PFSK-1 (cell line): ENCODE results near the gene GGT6.

ENCODE experiments used
- FOXP2 ChIP-seq: optimal IDR thresholded peaks from 2 replicates; pipeline ENCODE3; 2011; ENCODE audit warnings: borderline replicate concordance, control low read depth, inconsistent platforms; ENCODE audit not compliant: insufficient read depth; ENCODE audit errors: extremely low read length, extremely low read depth
- POLR2AphosphoS5 ChIP-seq: IDR thresholded peaks from 2 replicates; pipeline ENCODE4 v1.6.1; 2012; ENCODE audit warnings: low read depth, mild to moderate bottlenecking, control low read depth, low read length, moderate library complexity
- SIN3A ChIP-seq: IDR thresholded peaks from 2 replicates; pipeline ENCODE4 v1.6.1; 2012; ENCODE audit warnings: mild to moderate bottlenecking, low read length, moderate library complexity, borderline replicate concordance; ENCODE audit not compliant: insufficient read depth
- TAF1 ChIP-seq: IDR thresholded peaks from 2 replicates; pipeline ENCODE4 v1.6.1; 2012; ENCODE audit warnings: low read length, control low read depth, borderline replicate concordance; ENCODE audit not compliant: insufficient read depth
- TF ChIP-seq, protein P1 (sequence below), 2 experiments: IDR thresholded peaks; 2 replicates each; pipeline versions ENCODE4 v1.6.1 to v1.8.0; 2011 to 2012; ENCODE audit warnings: low read depth in 2 of 2, low read length in 2 of 2, control low read depth in 1 of 2, inconsistent platforms in 1 of 2, mild to moderate bottlenecking in 1 of 2, moderate library complexity in 1 of 2; ENCODE audit not compliant: insufficient read depth in 1 of 2

Gene GGT6

DNA sequence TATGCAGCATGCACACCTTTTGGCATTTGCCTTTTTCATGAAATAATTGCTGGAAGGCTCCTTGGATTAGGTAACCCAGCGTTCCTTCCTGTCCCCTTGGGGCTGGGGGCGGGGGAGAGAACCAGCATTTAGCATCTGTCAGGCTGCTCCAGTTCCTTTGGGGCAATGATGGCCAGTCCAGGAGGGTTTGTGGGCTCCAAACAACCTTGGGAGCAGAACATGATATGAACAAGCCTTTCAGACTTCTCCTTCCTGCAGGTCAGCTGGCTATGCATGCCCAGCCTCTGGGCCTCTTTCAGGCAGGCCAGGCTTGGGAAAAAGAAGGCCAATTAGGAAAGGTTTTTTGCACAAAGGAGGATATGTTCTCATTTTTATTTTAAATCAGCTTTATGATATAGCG is 22.8 kb upstream of the GGT6 start:
- TF ChIP-seq SIN3A (no peak), POLR2AphosphoS5 (no peak), TAF1 (no peak)

DNA sequence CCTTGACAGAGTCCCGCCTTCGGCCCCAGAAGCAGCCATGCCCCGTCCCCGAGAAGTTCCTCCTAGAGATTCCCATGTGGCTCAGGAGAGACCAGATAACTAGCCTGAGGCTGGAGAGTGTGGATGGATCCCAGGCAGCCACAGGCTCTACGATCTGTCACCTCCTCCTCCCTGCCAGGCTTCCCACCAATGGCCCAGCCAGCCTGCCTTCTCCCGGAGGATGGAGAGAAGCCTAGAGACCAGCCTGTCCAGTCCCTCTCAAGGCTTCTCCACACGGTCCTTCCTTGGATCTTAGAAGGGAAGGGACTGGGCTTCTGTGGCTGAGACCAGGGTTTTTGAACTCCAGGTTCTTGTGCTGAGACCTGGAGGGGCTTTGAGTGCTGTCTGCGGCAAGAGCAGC is 22.3 kb upstream of the GGT6 start:
- TF ChIP-seq POLR2AphosphoS5 (no peak), TAF1 (no peak), SIN3A (no peak), FOXP2 (no peak)
- TF ChIP-seq, protein P1, sequence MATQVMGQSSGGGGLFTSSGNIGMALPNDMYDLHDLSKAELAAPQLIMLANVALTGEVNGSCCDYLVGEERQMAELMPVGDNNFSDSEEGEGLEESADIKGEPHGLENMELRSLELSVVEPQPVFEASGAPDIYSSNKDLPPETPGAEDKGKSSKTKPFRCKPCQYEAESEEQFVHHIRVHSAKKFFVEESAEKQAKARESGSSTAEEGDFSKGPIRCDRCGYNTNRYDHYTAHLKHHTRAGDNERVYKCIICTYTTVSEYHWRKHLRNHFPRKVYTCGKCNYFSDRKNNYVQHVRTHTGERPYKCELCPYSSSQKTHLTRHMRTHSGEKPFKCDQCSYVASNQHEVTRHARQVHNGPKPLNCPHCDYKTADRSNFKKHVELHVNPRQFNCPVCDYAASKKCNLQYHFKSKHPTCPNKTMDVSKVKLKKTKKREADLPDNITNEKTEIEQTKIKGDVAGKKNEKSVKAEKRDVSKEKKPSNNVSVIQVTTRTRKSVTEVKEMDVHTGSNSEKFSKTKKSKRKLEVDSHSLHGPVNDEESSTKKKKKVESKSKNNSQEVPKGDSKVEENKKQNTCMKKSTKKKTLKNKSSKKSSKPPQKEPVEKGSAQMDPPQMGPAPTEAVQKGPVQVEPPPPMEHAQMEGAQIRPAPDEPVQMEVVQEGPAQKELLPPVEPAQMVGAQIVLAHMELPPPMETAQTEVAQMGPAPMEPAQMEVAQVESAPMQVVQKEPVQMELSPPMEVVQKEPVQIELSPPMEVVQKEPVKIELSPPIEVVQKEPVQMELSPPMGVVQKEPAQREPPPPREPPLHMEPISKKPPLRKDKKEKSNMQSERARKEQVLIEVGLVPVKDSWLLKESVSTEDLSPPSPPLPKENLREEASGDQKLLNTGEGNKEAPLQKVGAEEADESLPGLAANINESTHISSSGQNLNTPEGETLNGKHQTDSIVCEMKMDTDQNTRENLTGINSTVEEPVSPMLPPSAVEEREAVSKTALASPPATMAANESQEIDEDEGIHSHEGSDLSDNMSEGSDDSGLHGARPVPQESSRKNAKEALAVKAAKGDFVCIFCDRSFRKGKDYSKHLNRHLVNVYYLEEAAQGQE (IDR thresholded peaks at IDR 0.05; ENCODE audit: insufficient read depth in 1 of 2, low read depth in 2 of 2, low read length in 2 of 2) = no peak

DNA sequence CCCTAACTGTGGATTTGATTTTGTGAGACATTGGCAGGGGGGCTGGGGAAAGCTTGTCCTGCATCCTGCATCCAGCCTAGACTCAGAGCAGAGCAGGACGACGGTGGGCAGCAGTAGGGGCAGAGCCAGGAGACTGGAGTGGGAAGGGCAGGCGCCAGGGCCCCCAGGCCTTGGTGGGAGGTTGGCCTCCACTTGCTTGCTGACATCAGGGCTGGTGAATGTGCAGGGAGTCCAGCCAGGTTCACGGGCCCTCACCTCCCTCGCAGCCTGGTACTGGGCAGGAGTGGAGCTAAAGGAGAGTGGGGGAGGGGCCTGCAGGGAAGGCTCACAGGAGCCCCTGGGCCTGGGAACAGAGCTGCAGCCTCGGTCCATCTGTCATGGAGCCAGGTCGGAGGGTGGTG is 21.7 kb upstream of the GGT6 start:
- TF ChIP-seq FOXP2 = no peak
- no peak for TF ChIP-seq POLR2AphosphoS5
- TF ChIP-seq, protein P1 (IDR thresholded peaks at IDR 0.05; ENCODE audit: insufficient read depth in 1 of 2, low read depth in 2 of 2, low read length in 2 of 2) = no peak
- TF ChIP-seq TAF1 = no peak
- TF ChIP-seq SIN3A = no peak

DNA sequence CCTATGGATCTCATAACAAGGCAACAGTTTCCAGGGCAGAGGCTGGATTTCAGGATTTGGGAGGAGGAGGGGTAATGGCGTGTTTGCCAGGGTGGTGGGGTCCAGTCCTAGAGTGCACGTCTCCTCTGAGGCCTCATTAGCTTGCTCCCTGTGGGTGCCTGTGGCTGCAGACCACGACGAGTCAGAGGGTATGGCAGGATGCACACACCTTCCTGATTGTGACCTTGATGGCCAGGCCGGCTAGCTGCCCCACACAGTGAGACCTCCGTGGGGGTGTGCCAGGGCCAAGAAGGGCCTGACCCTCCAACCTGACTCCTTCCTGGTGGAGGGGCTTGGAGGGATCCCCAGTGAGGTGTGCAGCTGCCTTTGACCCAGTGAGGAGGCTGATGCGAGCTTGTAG is 19.9 kb upstream of the GGT6 start:
- TF ChIP-seq POLR2AphosphoS5 = no peak
- TF ChIP-seq, protein P1 (IDR thresholded peaks at IDR 0.05; ENCODE audit: insufficient read depth in 1 of 2, low read depth in 2 of 2, low read length in 2 of 2) = no peak
- no peak for TF ChIP-seq TAF1
- no peak for TF ChIP-seq FOXP2
- no peak for TF ChIP-seq SIN3A

DNA sequence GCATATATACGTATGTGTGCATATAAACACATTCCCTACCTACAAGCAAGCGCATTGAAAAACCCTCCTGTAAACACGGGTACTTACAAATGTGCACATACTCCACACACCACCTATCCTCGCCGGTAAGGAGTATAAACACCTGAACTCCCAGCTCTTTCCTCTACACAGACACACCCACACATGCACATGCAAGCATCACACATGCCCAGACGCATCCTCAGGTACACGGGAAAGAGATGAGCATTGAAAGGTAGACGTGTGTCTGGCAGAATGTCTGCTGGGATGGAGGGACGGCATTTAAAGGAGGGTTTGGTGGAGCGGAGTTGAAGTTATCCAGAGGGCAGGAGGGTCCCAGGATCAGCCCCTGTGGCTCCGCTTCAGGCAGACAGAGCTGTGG is 19.3 kb upstream of the GGT6 start:
- TF ChIP-seq TAF1 (no peak), SIN3A (no peak), POLR2AphosphoS5 (no peak), FOXP2 (no peak)
- TF ChIP-seq, protein P1 (IDR thresholded peaks at IDR 0.05; ENCODE audit: insufficient read depth in 1 of 2, low read depth in 2 of 2, low read length in 2 of 2) = no peak
